Panc1 (cell line): ENCODE measurements around the gene ZNF683.

ENCODE experiments used
- POLR2AphosphoS5 ChIP-seq: IDR thresholded peaks from 2 replicates; pipeline ENCODE4 v1.6.1; 2012; ENCODE audit warnings: mild to moderate bottlenecking, low read depth, low read length, moderate library complexity
- SIN3A ChIP-seq: IDR thresholded peaks from 2 replicates; pipeline ENCODE4 v1.6.1; 2012; ENCODE audit warnings: low read depth, mild to moderate bottlenecking, low read length, moderate library complexity, borderline replicate concordance; ENCODE audit not compliant: insufficient read depth
- TF ChIP-seq, protein P1 (sequence below): fragments of 450-650 bp; IDR thresholded peaks from 2 replicates; pipeline ENCODE4 v1.5.1; 2017; ENCODE audit warnings: mild to moderate bottlenecking
- TF ChIP-seq, protein P2 (sequence below), 2 experiments: IDR thresholded peaks; 2 replicates each; pipeline ENCODE4 v1.6.1; 2011 to 2012; ENCODE audit warnings: low read depth in 2 of 2, control low read depth in 1 of 2, low read length in 1 of 2, mild to moderate bottlenecking in 1 of 2, moderate library complexity in 1 of 2; ENCODE audit not compliant: insufficient read depth in 1 of 2

DNA sequence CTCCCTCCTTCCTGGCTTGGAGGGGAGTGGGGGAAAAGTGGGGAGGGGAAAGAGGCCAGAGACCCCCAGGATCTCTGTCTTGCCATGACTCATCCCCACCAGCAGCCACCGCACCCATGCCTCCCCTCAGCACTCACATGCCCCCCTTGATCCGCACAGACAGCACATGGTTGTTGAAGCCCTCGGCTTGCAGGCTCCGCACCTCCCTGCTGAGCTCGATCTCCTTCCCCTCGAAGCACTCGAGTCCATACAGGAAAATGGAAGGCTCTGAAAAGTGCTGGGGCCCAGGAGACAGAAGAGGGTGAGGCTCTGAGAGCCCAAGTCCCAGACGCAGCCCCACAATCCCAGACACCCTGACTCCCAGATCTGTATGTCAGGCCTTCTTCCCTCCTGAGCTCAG is 44.0 kb downstream of the ZNF683 start:
- TF ChIP-seq, protein P1, sequence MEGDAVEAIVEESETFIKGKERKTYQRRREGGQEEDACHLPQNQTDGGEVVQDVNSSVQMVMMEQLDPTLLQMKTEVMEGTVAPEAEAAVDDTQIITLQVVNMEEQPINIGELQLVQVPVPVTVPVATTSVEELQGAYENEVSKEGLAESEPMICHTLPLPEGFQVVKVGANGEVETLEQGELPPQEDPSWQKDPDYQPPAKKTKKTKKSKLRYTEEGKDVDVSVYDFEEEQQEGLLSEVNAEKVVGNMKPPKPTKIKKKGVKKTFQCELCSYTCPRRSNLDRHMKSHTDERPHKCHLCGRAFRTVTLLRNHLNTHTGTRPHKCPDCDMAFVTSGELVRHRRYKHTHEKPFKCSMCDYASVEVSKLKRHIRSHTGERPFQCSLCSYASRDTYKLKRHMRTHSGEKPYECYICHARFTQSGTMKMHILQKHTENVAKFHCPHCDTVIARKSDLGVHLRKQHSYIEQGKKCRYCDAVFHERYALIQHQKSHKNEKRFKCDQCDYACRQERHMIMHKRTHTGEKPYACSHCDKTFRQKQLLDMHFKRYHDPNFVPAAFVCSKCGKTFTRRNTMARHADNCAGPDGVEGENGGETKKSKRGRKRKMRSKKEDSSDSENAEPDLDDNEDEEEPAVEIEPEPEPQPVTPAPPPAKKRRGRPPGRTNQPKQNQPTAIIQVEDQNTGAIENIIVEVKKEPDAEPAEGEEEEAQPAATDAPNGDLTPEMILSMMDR: no peak
- TF ChIP-seq POLR2AphosphoS5 (no peak), SIN3A (no peak)
- TF ChIP-seq, protein P2, sequence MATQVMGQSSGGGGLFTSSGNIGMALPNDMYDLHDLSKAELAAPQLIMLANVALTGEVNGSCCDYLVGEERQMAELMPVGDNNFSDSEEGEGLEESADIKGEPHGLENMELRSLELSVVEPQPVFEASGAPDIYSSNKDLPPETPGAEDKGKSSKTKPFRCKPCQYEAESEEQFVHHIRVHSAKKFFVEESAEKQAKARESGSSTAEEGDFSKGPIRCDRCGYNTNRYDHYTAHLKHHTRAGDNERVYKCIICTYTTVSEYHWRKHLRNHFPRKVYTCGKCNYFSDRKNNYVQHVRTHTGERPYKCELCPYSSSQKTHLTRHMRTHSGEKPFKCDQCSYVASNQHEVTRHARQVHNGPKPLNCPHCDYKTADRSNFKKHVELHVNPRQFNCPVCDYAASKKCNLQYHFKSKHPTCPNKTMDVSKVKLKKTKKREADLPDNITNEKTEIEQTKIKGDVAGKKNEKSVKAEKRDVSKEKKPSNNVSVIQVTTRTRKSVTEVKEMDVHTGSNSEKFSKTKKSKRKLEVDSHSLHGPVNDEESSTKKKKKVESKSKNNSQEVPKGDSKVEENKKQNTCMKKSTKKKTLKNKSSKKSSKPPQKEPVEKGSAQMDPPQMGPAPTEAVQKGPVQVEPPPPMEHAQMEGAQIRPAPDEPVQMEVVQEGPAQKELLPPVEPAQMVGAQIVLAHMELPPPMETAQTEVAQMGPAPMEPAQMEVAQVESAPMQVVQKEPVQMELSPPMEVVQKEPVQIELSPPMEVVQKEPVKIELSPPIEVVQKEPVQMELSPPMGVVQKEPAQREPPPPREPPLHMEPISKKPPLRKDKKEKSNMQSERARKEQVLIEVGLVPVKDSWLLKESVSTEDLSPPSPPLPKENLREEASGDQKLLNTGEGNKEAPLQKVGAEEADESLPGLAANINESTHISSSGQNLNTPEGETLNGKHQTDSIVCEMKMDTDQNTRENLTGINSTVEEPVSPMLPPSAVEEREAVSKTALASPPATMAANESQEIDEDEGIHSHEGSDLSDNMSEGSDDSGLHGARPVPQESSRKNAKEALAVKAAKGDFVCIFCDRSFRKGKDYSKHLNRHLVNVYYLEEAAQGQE (IDR thresholded peaks at IDR 0.05; ENCODE audit: insufficient read depth in 1 of 2, low read depth in 2 of 2, low read length in 1 of 2): no peak
